HepG2 (cell line): ENCODE results near the gene MEX3A. TPM values are rescaled to one million over a fixed set of nuclear protein-coding genes. Genes with fewer than 3 reads are reported as not detected.

Source experiments
- ARID4A ChIP-seq: sonication (generic); formaldehyde crosslinking; IDR thresholded peaks from 2 replicates; pipeline ENCODE4 v1.5.0; 2020; ENCODE audit warnings: mild to moderate bottlenecking, missing genetic modification reagents, borderline replicate concordance
- CBX5 ChIP-seq: sonication (generic); formaldehyde crosslinking; IDR thresholded peaks from 2 replicates; pipeline ENCODE4 v1.4.0; 2020; ENCODE audit warnings: missing genetic modification reagents, borderline replicate concordance
- CREM ChIP-seq, 2 experiments: sonication (generic) in 1 of 2; formaldehyde crosslinking in 1 of 2; IDR thresholded peaks; 2 replicates each; pipeline versions ENCODE4 v1.4.0 to v1.6.1; 2016 to 2020; ENCODE audit warnings: antibody characterized with exemption in 1 of 2, mild to moderate bottlenecking in 1 of 2, missing genetic modification reagents in 1 of 2
- HCFC1 ChIP-seq: fragments of 150-350 bp; IDR thresholded peaks from 2 replicates; pipeline ENCODE4 v1.6.1; 2014; ENCODE audit warnings: low read depth, low read length
- HMG20B ChIP-seq: conservative IDR thresholded peaks from 2 replicates; pipeline ENCODE4 v1.6.1; 2016; ENCODE audit warnings: missing genetic modification reagents, missing compliant biosample characterization
- HNF4G ChIP-seq, 2 experiments: sonication (generic) in 1 of 2; formaldehyde crosslinking in 1 of 2; IDR thresholded peaks; 2 replicates each; pipeline versions ENCODE4 v1.4.0 to v1.6.1; 2011 to 2020; ENCODE audit warnings: borderline replicate concordance in 2 of 2, low read depth in 2 of 2, mild to moderate bottlenecking in 2 of 2, low read length in 1 of 2, missing genetic modification reagents in 1 of 2, moderate library complexity in 1 of 2
- IRF9 ChIP-seq: sonication (generic); formaldehyde crosslinking; IDR thresholded peaks from 2 replicates; pipeline ENCODE4 v1.8.0; 2022; ENCODE audit warnings: missing genetic modification reagents, mild to moderate bottlenecking, borderline replicate concordance
- MTF2 ChIP-seq: sonication (generic); formaldehyde crosslinking; IDR thresholded peaks from 2 replicates; pipeline ENCODE4 v1.5.0; 2020; ENCODE audit warnings: missing genetic modification reagents, borderline replicate concordance
- NONO ChIP-seq, 2 experiments: fragments of 450-650 bp in 1 of 2; sonication (generic) in 1 of 2; formaldehyde crosslinking in 1 of 2; IDR thresholded peaks in 1 of 2; conservative IDR thresholded peaks in 1 of 2; 2 replicates each; pipeline versions ENCODE4 v1.6.1 to v1.8.0; 2017 to 2022; ENCODE audit warnings: mild to moderate bottlenecking in 1 of 2, missing genetic modification reagents in 1 of 2, moderate library complexity in 1 of 2
- PRMT3 ChIP-seq: sonication (generic); formaldehyde crosslinking; IDR thresholded peaks from 2 replicates; pipeline ENCODE4 v1.8.1; 2022; ENCODE audit warnings: low read depth, mild to moderate bottlenecking, moderate library complexity, missing genetic modification reagents, borderline replicate concordance
- SAP130 ChIP-seq: IDR thresholded peaks from 2 replicates; pipeline ENCODE4 v1.6.1; 2016; ENCODE audit warnings: low read depth
- SCMH1 ChIP-seq: sonication (generic); formaldehyde crosslinking; IDR thresholded peaks from 2 replicates; pipeline ENCODE4 v1.9.0; 2021; ENCODE audit warnings: missing genetic modification reagents, mild to moderate bottlenecking, borderline replicate concordance
- TCF7L2 ChIP-seq: IDR thresholded peaks from 2 replicates; pipeline ENCODE4 v1.6.1; 2011; ENCODE audit warnings: mild to moderate bottlenecking, low read depth, low read length, moderate library complexity
- TGIF2 ChIP-seq: IDR thresholded peaks from 2 replicates; pipeline ENCODE4 v1.6.1; 2016; ENCODE audit warnings: control low read depth, missing compliant biosample characterization
- U2AF2 ChIP-seq: fragments of 200-400 bp; formaldehyde crosslinking; IDR thresholded peaks from 2 replicates; pipeline ENCODE4 v1.6.1; 2017; ENCODE audit warnings: low read depth, mild to moderate bottlenecking, low read length
- UBTF ChIP-seq: sonication (generic); formaldehyde crosslinking; IDR thresholded peaks from 2 replicates; pipeline ENCODE4 v1.4.0; 2020; ENCODE audit warnings: mild to moderate bottlenecking, missing genetic modification reagents
- ZNF784 ChIP-seq: sonication (generic); formaldehyde crosslinking; IDR thresholded peaks from 2 replicates; pipeline ENCODE4 v1.5.1; 2020; ENCODE audit warnings: missing genetic modification reagents, mild to moderate bottlenecking, borderline replicate concordance
- ZSCAN29 ChIP-seq: sonication (generic); formaldehyde crosslinking; conservative IDR thresholded peaks from 2 replicates; pipeline ENCODE4 v1.4.0; 2020; ENCODE audit warnings: mild to moderate bottlenecking, missing genetic modification reagents
- polyA plus RNA-seq, 8 experiments: library from polyadenylated mRNA; depleted of rRNA in 3 of 8; stranded (reverse) in 7 of 8; unstranded in 1 of 8; fragments of >200 nt; fragmentation: Illumina TruSeq in 4 of 8; extraction: Trizol in 4 of 8; gene quantifications; 2 replicates each; pipeline versions ENCODE4 v1.2.1 to v1.2.3, GENCODE V29; 2011 to 2016; ENCODE audit warnings: low read depth in 4 of 8, missing spikeins in 1 of 8, mixed read lengths in 1 of 8; ENCODE audit not compliant: insufficient read depth in 1 of 8
- total RNA-seq, 5 experiments: library from RNA; depleted of rRNA; stranded (reverse); fragments of >200 nt; fragmentation: Illumina TruSeq; extraction: Trizol; gene quantifications; 2 replicates each; pipeline ENCODE4 v1.2.3, GENCODE V29; 2016; ENCODE audit warnings: low read depth in 1 of 5

The MEX3A gene
- total and polyA plus RNA-seq, 2 of the 13 experiments (the other 11 are each of a cell fraction or from before 2014, with no cell fraction given), result 7.6 to 9.1 TPM

GRCh38 chr1:156129687-156130577 lies 47.7 kb upstream of the MEX3A start (continued):
- TF ChIP-seq HNF4G (IDR thresholded peaks at IDR 0.05; ENCODE audit: borderline replicate concordance, low read depth, low read length) (peak; percentile 46; the same call in 1 of the 2 replicates), HNF4G (CRISPR knock-in tag; IDR thresholded peaks at IDR 0.05; ENCODE audit: borderline replicate concordance, low read depth) (no peak), CBX5 (peak; percentile 51; the same call in 1 of the 2 replicates), NONO (IDR thresholded peaks at IDR 0.05) (no peak), NONO (CRISPR knock-in tag; conservative IDR thresholded peaks at IDR 0.05) (peak; percentile 83), CREM (IDR thresholded peaks at IDR 0.05) (peak; percentile 34; the same call in 1 of the 2 replicates), CREM (CRISPR knock-in tag; IDR thresholded peaks at IDR 0.05) (no peak), ZNF784 (CRISPR knock-in tag) (no peak), U2AF2 (no peak), ZSCAN29 (CRISPR knock-in tag) (no peak; the same call in 1 of the 2 replicates), UBTF (0 out of 2 replicates have a peak, but pooled peaks have one; percentile 37), HCFC1 (no peak), SAP130 (peak; percentile 95), HMG20B (peak; percentile 86), PRMT3 (no peak), SCMH1 (no peak), ARID4A (CRISPR knock-in tag) (peak; percentile 78; the same call in 1 of the 2 replicates), TGIF2 (CRISPR knock-in tag) (peak; percentile 83; the same call in 1 of the 2 replicates), TCF7L2 (no peak), MTF2 (CRISPR knock-in tag) (no peak), IRF9 (CRISPR knock-in tag) (peak; percentile 22; the same call in 1 of the 2 replicates)
